ENCODE data around the gene FRMD1.

The FRMD1 gene

GRCh38 chr6:168067081-168067759 lies 11.8 kb downstream of the FRMD1 start:
- Histone ChIP-seq H3K36me3 (replicated peaks) (no peaks in the 10 kb centered on the region), H3K27ac (no peak overlapping the region), H3K27me3 (replicated peaks) (no peaks in the 10 kb centered on the region), H3K4me3 (ENCODE audit: low read depth, low read length) (no peak overlapping the region)
- DNase-seq: no peak
- TF ChIP-seq, protein P1, sequence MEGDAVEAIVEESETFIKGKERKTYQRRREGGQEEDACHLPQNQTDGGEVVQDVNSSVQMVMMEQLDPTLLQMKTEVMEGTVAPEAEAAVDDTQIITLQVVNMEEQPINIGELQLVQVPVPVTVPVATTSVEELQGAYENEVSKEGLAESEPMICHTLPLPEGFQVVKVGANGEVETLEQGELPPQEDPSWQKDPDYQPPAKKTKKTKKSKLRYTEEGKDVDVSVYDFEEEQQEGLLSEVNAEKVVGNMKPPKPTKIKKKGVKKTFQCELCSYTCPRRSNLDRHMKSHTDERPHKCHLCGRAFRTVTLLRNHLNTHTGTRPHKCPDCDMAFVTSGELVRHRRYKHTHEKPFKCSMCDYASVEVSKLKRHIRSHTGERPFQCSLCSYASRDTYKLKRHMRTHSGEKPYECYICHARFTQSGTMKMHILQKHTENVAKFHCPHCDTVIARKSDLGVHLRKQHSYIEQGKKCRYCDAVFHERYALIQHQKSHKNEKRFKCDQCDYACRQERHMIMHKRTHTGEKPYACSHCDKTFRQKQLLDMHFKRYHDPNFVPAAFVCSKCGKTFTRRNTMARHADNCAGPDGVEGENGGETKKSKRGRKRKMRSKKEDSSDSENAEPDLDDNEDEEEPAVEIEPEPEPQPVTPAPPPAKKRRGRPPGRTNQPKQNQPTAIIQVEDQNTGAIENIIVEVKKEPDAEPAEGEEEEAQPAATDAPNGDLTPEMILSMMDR (IDR thresholded peaks at IDR 0.05; ENCODE audit: low read depth, low read length, missing control alignments): no peak
- in situ Hi-C loops (cut with HindIII; ENCODE audit: low pct_ligation_motif_present, low sequenced_read_pairs): no loop called here

- no peak for DNase-seq
- TF ChIP-seq, protein P1 (IDR thresholded peaks at IDR 0.05; ENCODE audit: low read depth, low read length, missing control alignments): no peak
- no peaks in the 10 kb centered on the region for H3K36me3 ChIP-seq (replicated peaks)
- H3K27ac ChIP-seq: no peak overlapping the region
- in situ Hi-C loops (cut with HindIII; ENCODE audit: low pct_ligation_motif_present, low sequenced_read_pairs): no loop called here
- H3K4me3 ChIP-seq (ENCODE audit: low read depth, low read length): no peak overlapping the region
- no peaks in the 10 kb centered on the region for H3K27me3 ChIP-seq (replicated peaks)
These were observed 14.7 kb downstream of the FRMD1 start for GRCh38 chr6:168064226-168064807.

DNA sequence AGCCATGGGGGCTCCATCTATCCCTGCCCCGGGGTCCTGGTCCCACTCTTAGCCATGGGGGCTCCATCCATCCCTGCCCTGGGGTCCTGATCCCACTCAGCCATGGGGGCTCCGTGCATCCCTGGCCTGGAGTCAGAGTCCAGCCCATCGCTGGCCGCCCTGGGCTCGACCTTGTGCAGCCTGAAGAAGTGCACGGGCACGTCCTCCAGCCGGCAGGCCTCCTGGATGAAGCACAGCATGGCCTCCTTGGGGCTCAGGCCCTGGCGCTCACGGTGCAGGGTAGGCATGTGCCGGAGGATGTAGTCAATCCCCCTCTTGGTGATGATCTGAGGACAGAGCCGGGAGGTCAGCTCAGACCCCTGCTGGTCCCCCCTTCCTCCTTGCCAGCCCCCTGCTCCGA lies 15.6 kb downstream of the FRMD1 start:
- no peak overlapping the region for H3K4me3 ChIP-seq (ENCODE audit: low read depth, low read length)
- H3K27ac ChIP-seq: no peak overlapping the region
- TF ChIP-seq, protein P1 (IDR thresholded peaks at IDR 0.05; ENCODE audit: low read depth, low read length, missing control alignments): no peak
- in situ Hi-C loops (cut with HindIII; ENCODE audit: low pct_ligation_motif_present, low sequenced_read_pairs): no loop called here
- no peaks in the 10 kb centered on the region for H3K27me3 ChIP-seq (replicated peaks)
- H3K36me3 ChIP-seq (replicated peaks): no peaks in the 10 kb centered on the region
- no peak for DNase-seq

DNA sequence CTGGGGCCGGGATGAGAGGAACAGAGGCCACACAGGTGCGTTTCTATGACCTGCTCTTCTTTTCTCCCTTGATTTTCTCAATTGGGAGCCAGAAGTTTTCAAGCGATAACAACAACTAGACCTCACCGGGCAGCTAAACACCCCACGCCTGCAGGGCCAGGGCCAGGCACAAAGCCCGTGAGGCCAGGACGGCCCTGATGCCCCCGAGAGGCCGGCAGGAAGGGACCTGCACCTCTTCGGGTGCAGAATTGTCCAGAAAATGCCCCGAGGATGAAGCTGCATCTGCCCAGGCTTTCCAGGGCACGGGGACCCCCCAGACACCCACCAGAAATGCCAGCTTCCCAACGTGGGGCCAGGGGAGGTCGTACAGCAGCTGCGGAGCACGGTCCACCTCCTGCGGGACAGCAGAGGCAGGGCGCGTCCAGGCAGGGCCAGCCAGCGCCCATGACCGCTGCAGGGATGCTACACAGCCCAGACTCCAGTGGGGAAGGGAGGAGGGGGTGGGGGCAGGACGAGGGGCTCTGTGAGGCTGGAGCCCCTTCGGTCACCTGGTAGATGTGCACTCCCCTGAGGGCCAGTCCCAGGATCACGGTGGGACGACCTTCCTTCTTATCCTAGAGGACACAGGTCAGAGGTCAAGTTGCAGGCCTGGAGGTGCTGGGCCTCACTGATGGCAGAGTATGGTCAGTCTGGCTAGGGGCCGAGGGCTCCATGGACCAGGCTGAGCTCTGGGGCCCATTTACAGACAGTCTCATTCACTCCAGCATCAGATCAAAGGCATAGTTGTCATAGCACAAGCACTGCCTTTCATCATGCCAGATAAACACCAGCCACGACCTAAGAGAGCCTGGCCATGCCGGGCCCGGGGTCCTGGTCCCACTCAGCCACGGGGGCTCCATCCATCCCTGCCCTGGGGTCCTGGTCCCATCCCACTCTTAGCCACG lies 16.4 kb downstream of the FRMD1 start:
- H3K4me3 ChIP-seq (ENCODE audit: low read depth, low read length): no peak overlapping the region
- no peak for DNase-seq
- no peaks in the 10 kb centered on the region for H3K27me3 ChIP-seq (replicated peaks)
- no peaks in the 10 kb centered on the region for H3K36me3 ChIP-seq (replicated peaks)
- in situ Hi-C loops (cut with HindIII; ENCODE audit: low pct_ligation_motif_present, low sequenced_read_pairs): no loop called here
- TF ChIP-seq, protein P1 (IDR thresholded peaks at IDR 0.05; ENCODE audit: low read depth, low read length, missing control alignments): no peak
- H3K27ac ChIP-seq: no peak overlapping the region

GRCh38 chr6:168061269-168062210 lies 17.5 kb downstream of the FRMD1 start:
- no peak for DNase-seq
- no peak overlapping the region for H3K27ac ChIP-seq
- H3K36me3 ChIP-seq (replicated peaks): no peaks in the 10 kb centered on the region
- H3K4me3 ChIP-seq (ENCODE audit: low read depth, low read length): no peak overlapping the region
- TF ChIP-seq, protein P1 (IDR thresholded peaks at IDR 0.05; ENCODE audit: low read depth, low read length, missing control alignments): no peak
- no peaks in the 10 kb centered on the region for H3K27me3 ChIP-seq (replicated peaks)
- in situ Hi-C loops (cut with HindIII; ENCODE audit: low pct_ligation_motif_present, low sequenced_read_pairs): no loop called here

Measured in brain microvascular endothelial cell (primary cell).